OCI-LY7 (cell line): ENCODE measurements around the gene LGALS9B. TPM values are rescaled to one million over a fixed set of nuclear protein-coding genes. Genes with fewer than 3 reads are reported as not detected.
"Not testable (repeated sequence)": the region's sequence is repeated elsewhere in the genome, so short reads cannot be mapped to it uniquely, and the experiment has no call there.

ENCODE experiments used
- BruUV-seq: library from RNA; stranded (reverse); fragments of 400-500 nt; replicated peaks from 2 replicates; lab custom pipeline; 2021; lab: Mats Ljungman, UMichigan
- CTCF ChIA-PET: fragments of 300-600 bp; sonication (Branson Sonifier 250); formaldehyde crosslinking; loops from one replicate; lab custom pipeline; 2022; ENCODE audit warnings: antibody characterized with exemption; ENCODE audit not compliant: unreplicated experiment; lab: Charles Lee
- POLR2A ChIA-PET: fragments of 300-600 bp; sonication (Branson Sonifier 250); formaldehyde crosslinking; loops from one replicate; lab custom pipeline; 2022; ENCODE audit warnings: antibody characterized with exemption; lab: Charles Lee
- DNase-seq: peaks from one replicate; pipeline ENCODE4 v3.0.0-alpha.2; 2015; ENCODE audit warnings: low spot score
- H2AFZ ChIP-seq: fragments of 200-600 bp; sonication (generic), shearing (Covaris generic); 2 replicates; pipeline ENCODE4 v1.6.1; 2014; ENCODE audit warnings: mild to moderate bottlenecking, antibody characterized with exemption, low read length, moderate library complexity
- H3K27ac ChIP-seq: fragments of 200-600 bp; sonication (generic); 2 replicates; pipeline ENCODE4 v1.5.1; 2014; ENCODE audit warnings: mixed run types, low read depth, mild to moderate bottlenecking, moderate library complexity, low read length, inconsistent platforms; ENCODE audit not compliant: poor library complexity, severe bottlenecking
- H3K36me3 ChIP-seq: fragments of 200-600 bp; sonication (generic); 2 replicates; pipeline ENCODE4 v1.6.1; 2014; ENCODE audit warnings: mild to moderate bottlenecking, antibody characterized with exemption, low read length, moderate library complexity, mixed read lengths; ENCODE audit not compliant: insufficient read depth
- H3K4me1 ChIP-seq: fragments of 200-600 bp; sonication (generic); 2 replicates; pipeline ENCODE4 v1.5.1; 2014; ENCODE audit warnings: mild to moderate bottlenecking, low read length; ENCODE audit not compliant: insufficient read depth, poor library complexity, severe bottlenecking
- H3K4me2 ChIP-seq: fragments of 200-600 bp; sonication (generic); 2 replicates; pipeline ENCODE4 v1.6.1; 2014; ENCODE audit warnings: mild to moderate bottlenecking, low read length
- H3K4me3 ChIP-seq: fragments of 200-600 bp; sonication (generic); 2 replicates; pipeline ENCODE4 v1.5.1; 2014; ENCODE audit warnings: mild to moderate bottlenecking, low read depth, low read length; ENCODE audit not compliant: poor library complexity, severe bottlenecking
- H3K79me2 ChIP-seq: fragments of 200-600 bp; sonication (generic); 2 replicates; pipeline ENCODE4 v1.6.1; 2016; ENCODE audit warnings: low read depth, mild to moderate bottlenecking, low read length, moderate library complexity, mixed read lengths; ENCODE audit not compliant: insufficient read depth
- H3K9me2 ChIP-seq: fragments of 200-600 bp; sonication (generic); 2 replicates; pipeline ENCODE4 v1.6.1; 2016; ENCODE audit warnings: mild to moderate bottlenecking, low read length, mixed read lengths; ENCODE audit not compliant: insufficient read depth
- H3K9me3 ChIP-seq: fragments of 200-600 bp; sonication (generic); 2 replicates; pipeline ENCODE4 v1.6.1; 2014; ENCODE audit warnings: mild to moderate bottlenecking, mixed run types, low read length, mixed read lengths
- H4K20me1 ChIP-seq: fragments of 200-600 bp; sonication (generic); 2 replicates; pipeline ENCODE4 v1.6.1; 2014; ENCODE audit warnings: mild to moderate bottlenecking, antibody characterized with exemption, low read length, moderate library complexity, mixed read lengths; ENCODE audit not compliant: insufficient read depth
- intact Hi-C: fragments of 100-400 bp; cut with micrococcal nuclease; formaldehyde crosslinking; loops from one replicate; pipeline ENCODE4 v1.10.0; 2022; ENCODE audit not compliant: unreplicated experiment
- total RNA-seq, 2 experiments: library from RNA; depleted of rRNA in 1 of 2; stranded (reverse); fragments of >200 nt in 1 of 2; shearing (Covaris generic) in 1 of 2; gene quantifications; 2 replicates each; pipeline ENCODE4 v1.2.3, GENCODE V29; 2014 to 2022

LGALS9B gene
- total RNA-seq, 2 experiments from 2014 or later: not detected

- intact Hi-C loops, H3K27ac ChIP-seq, H2AFZ ChIP-seq, CTCF ChIA-PET, DNase-seq, POLR2A ChIA-PET, H4K20me1 ChIP-seq, BruUV-seq, H3K4me2 ChIP-seq, H3K4me3 ChIP-seq, H3K36me3 ChIP-seq, H3K9me3 ChIP-seq, H3K9me2 ChIP-seq, H3K4me1 ChIP-seq, H3K79me2 ChIP-seq: not testable (repeated sequence)
Observed at GRCh38 chr17:20417492-20418080, 49.8 kb downstream of the LGALS9B start.

DNA sequence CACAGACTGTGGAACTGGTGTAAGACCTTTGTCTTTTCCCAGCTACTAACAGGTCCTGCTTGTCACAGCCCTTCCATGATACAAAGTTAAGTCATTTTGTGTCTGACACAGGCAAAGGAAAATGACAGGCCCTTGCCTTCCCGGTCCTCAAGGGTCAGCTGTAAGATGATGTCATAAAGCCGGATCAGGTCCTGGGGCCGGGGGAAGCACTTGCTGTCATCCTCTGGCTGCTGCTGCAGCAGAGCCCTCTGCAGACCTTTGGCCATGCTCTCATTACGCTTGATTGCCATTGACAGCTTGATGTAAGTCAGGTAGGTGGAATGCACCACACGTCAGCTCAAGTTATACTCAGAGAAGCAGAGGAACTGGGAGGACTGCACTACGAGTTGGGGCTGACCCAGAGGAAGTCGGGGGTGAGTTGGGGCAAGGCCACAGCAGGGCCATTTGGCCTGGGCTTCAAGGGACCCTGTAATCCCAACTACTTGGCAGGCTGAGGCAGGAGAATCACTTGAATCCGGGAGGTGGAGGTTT lies 50.9 kb downstream of the LGALS9B start:
- H4K20me1 ChIP-seq, H3K4me3 ChIP-seq, CTCF ChIA-PET, H3K36me3 ChIP-seq, H3K4me2 ChIP-seq, H3K9me3 ChIP-seq, H2AFZ ChIP-seq, H3K79me2 ChIP-seq, H3K9me2 ChIP-seq, intact Hi-C loops, POLR2A ChIA-PET, H3K4me1 ChIP-seq, DNase-seq, BruUV-seq, H3K27ac ChIP-seq: not testable (repeated sequence)

DNA sequence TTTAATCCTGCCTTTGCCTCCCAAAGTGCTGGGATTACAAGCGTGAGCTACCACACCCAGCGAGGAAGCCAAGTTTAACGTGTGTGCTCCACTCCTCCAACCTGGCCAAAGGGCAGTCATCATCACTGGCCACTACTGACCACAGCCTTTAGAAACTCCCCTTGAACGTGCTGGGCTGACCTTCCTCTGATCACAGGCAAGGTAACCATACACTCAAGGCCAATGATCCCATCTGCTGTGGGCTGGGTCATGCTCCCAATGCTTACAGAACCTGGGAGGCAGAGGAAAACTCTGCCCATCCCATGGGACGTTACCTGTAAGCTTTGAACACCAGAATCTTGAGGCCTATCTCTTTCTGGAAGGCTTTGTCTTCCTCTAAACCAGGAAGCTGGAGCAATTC lies 51.9 kb downstream of the LGALS9B start:
- H3K27ac ChIP-seq, H3K9me3 ChIP-seq, H4K20me1 ChIP-seq, H3K4me1 ChIP-seq, BruUV-seq, H2AFZ ChIP-seq, intact Hi-C loops, H3K9me2 ChIP-seq, H3K4me2 ChIP-seq, DNase-seq, H3K79me2 ChIP-seq, H3K4me3 ChIP-seq, POLR2A ChIA-PET, H3K36me3 ChIP-seq, CTCF ChIA-PET: not testable (repeated sequence)

- CTCF ChIA-PET, H3K79me2 ChIP-seq, H3K9me3 ChIP-seq, H3K4me1 ChIP-seq, H3K27ac ChIP-seq, BruUV-seq, H3K36me3 ChIP-seq, DNase-seq, H3K4me3 ChIP-seq, intact Hi-C loops, H3K4me2 ChIP-seq, H2AFZ ChIP-seq, POLR2A ChIA-PET, H3K9me2 ChIP-seq, H4K20me1 ChIP-seq: not testable (repeated sequence)
Observed at GRCh38 chr17:20401306-20402022, 65.9 kb downstream of the LGALS9B start.

GRCh38 chr17:20400559-20401305 lies 66.6 kb downstream of the LGALS9B start:
- CTCF ChIA-PET, H3K4me1 ChIP-seq, DNase-seq, POLR2A ChIA-PET, H4K20me1 ChIP-seq, H3K79me2 ChIP-seq, H2AFZ ChIP-seq, H3K9me3 ChIP-seq, H3K36me3 ChIP-seq, BruUV-seq, H3K4me3 ChIP-seq, H3K4me2 ChIP-seq, H3K9me2 ChIP-seq, intact Hi-C loops, H3K27ac ChIP-seq: not testable (repeated sequence)
